K562 treated with DMSO at 1 percent for 12 hours (cell line): Measurements from ENCODE around the gene BICDL2. TPM values are rescaled to one million over a fixed set of nuclear protein-coding genes. Genes with fewer than 3 reads are reported as not detected.

ENCODE experiments used
- total RNA-seq: library from RNA; unstranded; fragments of 300-600 nt; gene quantifications from 2 replicates; pipeline ENCODE4 v1.2.3, GENCODE V29; 2022; ENCODE audit not compliant: insufficient read depth

The BICDL2 gene
- total RNA-seq, result not detected in 2 replicates

GRCh38 chr16:3036726-3037315, at the start of gene BICDL2:
Gene BICDL2 (minus strand): TSS chr16:3036944. CDS start chr16:3035496, 1,448 bp downstream.

GRCh38 chr16:3065069-3065741, 28.5 kb upstream of the BICDL2 start, which contains the start of gene IL32:
Gene IL32 (plus strand): TSS chr16:3065640. CDS start chr16:3065812, 172 bp downstream.

GRCh38 chr16:3045758-3046640, 9.3 kb upstream of the BICDL2 start, which contains the start of gene MMP25:
Gene MMP25 (plus strand): TSS chr16:3046561. CDS start chr16:3046918, 357 bp downstream.

GRCh38 chr16:3023669-3024478, 12.9 kb downstream of the BICDL2 start, which contains the start of the genes HCFC1R1 and THOC6:
Gene HCFC1R1 (minus strand): TSS chr16:3023942. CDS start chr16:3023941, 1 bp downstream.
Gene THOC6 (plus strand): TSS chr16:3024035. CDS start chr16:3024327, 292 bp downstream.

GRCh38 chr16:3020247-3020603, 16.5 kb downstream of the BICDL2 start, which contains the start of gene TNFRSF12A:
Gene TNFRSF12A (plus strand): TSS chr16:3020368. CDS start chr16:3020398, 30 bp downstream.

GRCh38 chr16:3017794-3018506, 18.8 kb downstream of the BICDL2 start, which contains the start of gene CLDN6:
Gene CLDN6 (minus strand): TSS chr16:3018183. CDS start chr16:3016021, 2,162 bp downstream.

GRCh38 chr16:3012828-3013420, 23.8 kb downstream of the BICDL2 start, which contains the start of gene CLDN9:
Gene CLDN9 (plus strand): TSS chr16:3012923. CDS start chr16:3013363, 440 bp downstream.

GRCh38 chr16:2980227-2981176, 56.2 kb downstream of the BICDL2 start, which contains the start of gene PKMYT1:
Gene PKMYT1 (minus strand): TSS chr16:2980446. CDS start chr16:2979657, 789 bp downstream.

Other genes starting within 250 kb of the BICDL2 start
- not detected in 2 replicates for gene PRSS33, start 249.4 kb downstream of the BICDL2 start, total RNA-seq
- not detected in 2 replicates for gene PRSS41, start 238.5 kb downstream of the BICDL2 start, total RNA-seq
- gene PRSS21, start 219.7 kb downstream of the BICDL2 start, total RNA-seq, result 71.2 and 81.6 TPM in 2 replicates
- gene ZG16B, start 206.6 kb downstream of the BICDL2 start, total RNA-seq, result 1.7 TPM in 1 of 2 replicates, not detected in the other
- gene PRSS22, start 178.8 kb downstream of the BICDL2 start, total RNA-seq, result not detected in 2 replicates
- gene FLYWCH2, start 153.7 kb downstream of the BICDL2 start, total RNA-seq, result 72.2 and 77.6 TPM in 2 replicates
- gene FLYWCH1, start 125.0 kb downstream of the BICDL2 start, total RNA-seq, result 41.5 and 48.1 TPM in 2 replicates
- 0.85 TPM in 1 of 2 replicates, not detected in the other for gene KREMEN2, start 72.7 kb downstream of the BICDL2 start, total RNA-seq
- 15.8 and 27.8 TPM in 2 replicates for gene PAQR4, start 67.6 kb downstream of the BICDL2 start, total RNA-seq
- 168 and 170 TPM in 2 replicates for gene PKMYT1, start 56.5 kb downstream of the BICDL2 start, total RNA-seq
- 4.1 and 6.9 TPM in 2 replicates for gene CLDN9, start 24.0 kb downstream of the BICDL2 start, total RNA-seq
- not detected in 2 replicates for gene CLDN6, start 18.8 kb downstream of the BICDL2 start, total RNA-seq
- gene TNFRSF12A, start 16.6 kb downstream of the BICDL2 start, total RNA-seq, result 33.0 and 33.7 TPM in 2 replicates
- 26.3 and 32.4 TPM in 2 replicates for gene HCFC1R1, start 13.0 kb downstream of the BICDL2 start, total RNA-seq
- gene THOC6, start 12.9 kb downstream of the BICDL2 start, total RNA-seq, result 32.1 and 41.7 TPM in 2 replicates
- gene MMP25, start 9.6 kb upstream of the BICDL2 start, total RNA-seq, result not detected in 2 replicates
- 10.0 and 14.9 TPM in 2 replicates for gene IL32, start 28.7 kb upstream of the BICDL2 start, total RNA-seq
- not detected in 2 replicates for gene ZSCAN10, start 62.4 kb upstream of the BICDL2 start, total RNA-seq
- gene ZNF205, start 75.6 kb upstream of the BICDL2 start, total RNA-seq, result 22.5 and 22.7 TPM in 2 replicates
- 10.6 and 22.0 TPM in 2 replicates for gene ZNF213, start 98.1 kb upstream of the BICDL2 start, total RNA-seq
- gene OR1F1, start 151.3 kb upstream of the BICDL2 start, total RNA-seq, result not detected in 2 replicates
- gene ZNF200, start 198.2 kb upstream of the BICDL2 start, total RNA-seq, result 6.1 and 9.9 TPM in 2 replicates
- gene MEFV, start 219.7 kb upstream of the BICDL2 start, total RNA-seq, result not detected in 2 replicates
- gene ZNF263, start 246.5 kb upstream of the BICDL2 start, total RNA-seq, result 36.1 and 40.4 TPM in 2 replicates